HG03439 (cell line): ENCODE measurements around the gene SEMA3C.
A peak's percentile ranks its signal among the peaks of the same experiment; 100 is the strongest.

Experiments used
- ATAC-seq: cut with Tn5 transposase; IDR thresholded peaks from one replicate; pipeline ENCODE4 v1.9.1; 2021; ENCODE audit warnings: mild to moderate bottlenecking, moderate library complexity; ENCODE audit not compliant: unreplicated experiment

Gene SEMA3C

DNA sequence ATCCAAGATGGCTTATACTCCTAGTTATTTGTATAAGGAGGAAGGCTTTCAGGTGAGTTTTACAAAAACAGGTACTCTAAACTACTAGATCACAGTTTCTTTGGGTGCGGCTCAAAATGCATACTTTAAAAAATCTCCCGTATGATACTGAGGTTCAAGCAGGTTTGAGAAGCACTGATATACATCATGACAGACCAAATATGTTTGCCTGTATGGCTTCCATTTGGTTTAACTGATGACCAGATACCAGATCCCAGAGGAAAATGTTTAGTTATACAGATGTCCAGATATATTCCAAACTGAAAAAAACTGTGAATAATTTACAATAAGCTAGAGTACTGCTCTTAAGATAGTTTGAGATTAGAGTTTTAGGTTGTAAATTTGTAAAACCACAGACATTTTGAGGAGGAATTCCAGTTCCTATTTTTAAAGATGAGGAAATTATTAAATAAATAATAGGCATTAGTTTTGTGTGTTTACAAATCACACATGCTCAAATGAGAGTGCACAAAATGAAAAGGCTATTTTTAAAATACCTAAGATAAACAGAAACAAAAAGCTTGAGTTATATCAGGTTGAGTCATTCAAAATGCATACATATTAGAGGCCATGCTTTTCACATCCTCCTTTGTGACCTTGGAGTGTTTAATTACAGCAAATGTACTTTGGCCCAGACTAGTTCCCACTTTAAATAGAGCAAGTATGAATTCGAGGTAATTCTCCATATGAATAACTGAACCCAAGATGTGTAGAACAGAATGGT is 60.5 kb downstream of the SEMA3C start:
- ATAC-seq, result peak; percentile 87

DNA sequence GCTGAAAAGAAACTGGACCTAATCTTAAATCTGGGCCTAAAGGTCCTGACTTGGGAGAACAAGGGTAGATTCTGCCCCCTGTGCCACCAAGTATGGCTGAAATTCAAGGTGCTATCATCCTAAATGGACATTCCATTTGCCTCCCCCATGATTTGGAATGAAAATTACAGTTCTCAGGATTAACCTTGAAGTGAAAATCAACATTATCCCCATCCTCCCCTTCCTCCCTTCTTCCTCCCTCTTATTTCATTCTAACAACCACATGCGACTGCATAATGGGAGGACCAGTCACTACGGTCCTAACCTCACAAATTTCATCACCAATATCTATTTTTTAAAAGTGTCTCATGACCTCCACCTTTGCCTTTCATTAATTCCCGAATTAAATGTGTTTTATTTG is 62.1 kb downstream of the SEMA3C start:
- ATAC-seq, result no peak

DNA sequence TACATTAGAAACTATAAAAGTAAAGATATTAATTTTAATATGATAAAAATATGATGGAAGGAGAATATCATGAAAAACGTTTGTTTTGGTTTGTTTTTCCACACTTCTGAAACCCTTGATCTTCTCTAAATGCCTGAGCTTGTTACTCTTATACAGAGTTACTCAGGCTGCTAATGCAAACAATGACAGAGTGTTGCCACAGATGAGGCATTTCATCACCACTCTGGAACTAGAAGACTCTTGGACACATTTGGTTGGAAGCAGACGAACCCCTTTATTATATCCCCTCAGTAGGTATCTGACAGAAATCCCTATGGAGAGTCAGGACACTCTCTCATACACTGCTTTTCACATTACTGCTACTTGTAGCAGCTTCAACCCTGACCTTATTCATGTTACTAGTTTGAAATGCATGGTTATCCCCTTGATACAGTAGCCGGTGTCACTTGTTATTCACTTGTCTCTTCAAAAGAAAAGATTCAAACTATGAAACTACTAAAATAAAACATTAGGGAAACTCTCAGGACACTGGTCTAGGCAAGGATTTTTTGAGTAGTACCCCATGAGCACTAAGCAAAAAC is 66.9 kb downstream of the SEMA3C start:
- ATAC-seq, result no peak

DNA sequence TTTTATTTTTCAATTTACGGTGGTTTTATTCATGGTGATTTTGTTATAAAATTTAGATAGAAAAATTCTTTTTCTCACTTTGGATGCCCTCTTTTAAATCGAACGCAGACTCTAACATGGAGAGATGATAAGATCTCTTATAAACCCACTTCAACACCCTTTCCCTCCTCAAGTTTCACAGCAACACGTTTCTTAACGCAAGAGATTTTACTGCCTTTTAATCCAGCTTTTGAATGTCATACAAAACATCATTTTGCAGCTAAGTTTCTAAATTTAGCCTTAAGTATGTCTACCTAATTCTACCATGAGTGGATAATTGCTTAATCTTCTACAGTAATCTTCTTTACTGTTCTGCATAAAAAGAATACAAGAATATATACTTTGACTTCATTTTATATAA is 70.0 kb downstream of the SEMA3C start:
- ATAC-seq, result no peak

DNA sequence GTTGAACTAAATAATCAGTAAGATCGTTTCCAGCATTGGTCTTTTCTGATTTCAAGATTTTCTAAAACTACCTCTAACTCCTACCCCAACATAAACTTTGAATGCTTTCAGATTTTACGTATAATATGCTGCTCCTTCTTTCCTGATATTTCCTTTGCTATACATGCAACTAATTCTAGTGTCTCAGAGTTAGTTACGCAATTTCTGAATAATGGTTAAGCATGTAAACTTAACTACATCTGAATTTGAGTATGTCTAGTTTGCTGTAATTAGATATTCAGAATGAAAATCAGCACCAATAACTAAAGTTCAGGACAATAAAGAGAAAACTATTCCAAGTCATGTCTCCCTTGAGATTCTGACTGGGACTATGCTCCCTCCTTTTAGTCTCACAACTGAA is 71.0 kb downstream of the SEMA3C start:
- no peak for ATAC-seq

DNA sequence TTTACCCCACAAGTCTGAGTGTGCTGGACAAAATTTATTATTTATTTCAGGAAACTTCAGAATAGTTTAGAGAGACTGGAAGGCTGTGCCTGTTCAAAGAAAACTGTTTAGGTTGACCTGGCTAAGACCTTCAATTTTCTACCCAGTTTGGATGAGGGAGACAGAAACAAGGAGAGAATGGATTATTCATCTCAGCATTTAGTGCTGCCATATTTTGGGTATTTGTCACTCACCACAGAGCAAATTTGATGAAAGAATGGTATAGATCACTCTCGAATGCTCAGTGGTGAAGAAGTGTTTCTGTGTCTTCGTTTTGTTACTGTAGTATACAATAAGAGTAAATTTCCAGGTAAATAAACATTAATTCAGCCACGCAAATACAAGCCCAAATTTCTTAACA is 71.8 kb downstream of the SEMA3C start:
- no peak for ATAC-seq

DNA sequence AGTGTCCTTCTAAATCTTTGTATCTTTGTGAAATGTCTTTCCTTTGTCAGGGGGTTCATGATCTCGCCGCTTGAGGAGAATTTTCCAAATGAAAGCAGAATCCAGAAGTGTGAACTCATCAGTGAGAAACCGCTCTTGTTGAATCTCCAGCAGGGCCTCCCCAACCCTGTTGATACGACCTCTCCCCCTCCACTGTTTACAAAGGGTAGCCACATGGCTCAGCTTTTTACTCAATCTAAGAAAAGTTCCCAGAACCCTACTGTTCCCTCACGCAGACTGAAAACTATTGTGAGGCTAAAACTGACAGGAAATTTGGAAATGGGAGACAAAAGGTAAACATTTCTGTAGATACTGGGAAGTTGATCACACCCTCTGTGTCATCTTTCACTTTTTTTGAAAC is 73.9 kb downstream of the SEMA3C start:
- ATAC-seq, result no peak

DNA sequence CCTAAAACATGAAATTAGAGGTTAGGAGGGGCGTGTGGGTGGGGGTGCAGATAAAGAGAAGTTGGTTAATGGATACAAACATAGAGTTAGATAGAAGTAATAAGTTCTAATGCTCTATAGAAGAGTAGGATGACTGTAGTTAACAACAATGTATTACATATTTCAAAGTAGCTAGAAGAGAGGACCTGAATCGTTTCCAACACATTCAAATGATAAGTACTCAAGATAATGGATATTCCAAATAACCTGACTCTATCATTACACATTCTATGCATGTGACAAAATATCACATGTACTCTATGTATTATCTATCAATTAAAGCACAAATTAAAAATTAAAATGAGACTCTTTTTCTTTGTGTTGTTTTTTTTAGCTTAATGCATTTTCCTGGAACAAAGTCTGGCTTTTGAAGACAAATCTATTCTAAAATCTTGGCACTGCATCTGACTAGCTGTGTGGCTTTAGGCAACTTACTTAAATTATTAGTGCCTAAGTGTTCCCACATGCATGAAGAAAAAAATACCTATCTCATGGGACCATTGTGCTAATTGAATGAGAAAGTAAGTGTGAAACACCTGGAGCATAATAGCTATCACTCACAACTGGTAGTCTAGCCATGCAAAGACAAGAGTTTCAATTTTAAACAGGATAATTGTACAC is 75.7 kb downstream of the SEMA3C start:
- ATAC-seq, result no peak

DNA sequence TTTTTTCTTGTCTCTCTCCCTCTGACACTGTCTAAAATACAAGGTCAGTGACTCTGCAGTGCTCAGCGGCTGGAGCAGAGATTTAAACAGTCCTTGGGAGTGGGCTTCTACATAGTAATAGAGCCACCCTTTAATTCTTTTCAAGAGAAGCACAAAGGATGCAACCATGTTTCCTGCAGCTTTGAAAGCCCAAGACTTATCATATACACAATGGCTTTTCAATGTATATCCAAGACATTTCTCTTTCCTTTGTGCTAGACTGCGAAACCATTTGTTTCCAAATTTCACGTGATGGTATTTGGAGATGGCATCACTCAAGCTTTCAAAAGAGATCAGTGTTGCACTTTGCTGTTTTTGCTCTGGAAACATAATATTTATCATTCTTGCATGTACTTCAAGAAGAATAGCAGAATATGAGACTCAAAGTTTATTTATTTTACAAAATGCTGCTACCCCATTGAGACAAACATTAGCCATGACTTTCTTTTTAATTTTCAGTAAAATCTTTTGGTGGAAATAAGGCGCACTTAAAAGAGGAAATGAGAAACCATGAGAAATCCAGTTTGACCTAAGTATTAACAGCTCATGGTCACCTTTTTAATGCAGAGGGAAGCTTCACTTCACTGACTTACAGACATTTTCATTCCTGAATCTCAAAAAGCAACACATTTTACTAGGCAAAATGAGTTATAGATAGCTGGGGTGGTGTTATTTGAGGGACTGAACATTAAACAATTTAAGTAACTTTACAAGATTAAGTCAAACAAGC is 76.6 kb downstream of the SEMA3C start:
- ATAC-seq, result no peak

DNA sequence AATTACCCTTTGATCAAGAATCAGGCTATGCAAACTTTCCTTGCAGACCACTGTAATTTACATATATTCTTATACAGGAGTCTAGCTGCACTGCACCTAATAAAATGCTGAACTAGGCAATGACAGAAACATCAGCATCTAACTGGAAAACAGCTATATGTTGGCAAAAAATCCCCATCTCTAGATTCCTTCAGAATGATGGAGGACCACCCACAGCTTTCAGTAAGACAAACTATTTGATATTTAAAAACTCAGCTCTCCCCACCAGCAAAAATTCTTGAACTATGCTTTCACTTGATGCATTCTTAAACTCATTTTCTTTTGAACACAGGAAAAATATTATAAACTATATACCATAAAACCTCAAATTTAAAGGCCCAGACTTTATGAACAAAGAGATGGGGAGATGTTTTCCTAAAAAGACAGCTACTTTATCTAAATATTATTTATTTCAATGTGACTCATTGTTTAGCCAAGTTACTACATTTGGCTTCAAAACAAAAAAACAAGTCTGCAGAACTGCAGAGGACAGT is 77.4 kb downstream of the SEMA3C start:
- no peak for ATAC-seq

DNA sequence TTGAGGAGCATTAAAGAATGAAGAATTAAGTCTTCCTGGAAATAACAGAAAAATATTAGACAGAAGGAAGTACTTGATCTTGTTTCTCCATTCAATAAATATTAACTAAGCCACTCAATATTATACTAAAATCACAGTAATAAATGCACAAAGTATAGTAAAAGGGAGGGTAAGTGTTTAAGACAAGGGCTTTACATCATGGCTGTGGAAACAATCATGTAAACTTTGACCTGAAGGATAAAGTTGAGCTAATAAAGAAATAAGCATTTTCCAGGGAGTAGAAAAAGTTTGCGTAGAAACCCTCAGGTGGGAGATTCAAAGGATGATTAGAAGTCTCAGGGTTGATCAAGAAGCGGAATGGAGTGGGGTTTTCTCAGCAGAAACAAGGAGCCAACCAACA is 78.2 kb downstream of the SEMA3C start:
- no peak for ATAC-seq

DNA sequence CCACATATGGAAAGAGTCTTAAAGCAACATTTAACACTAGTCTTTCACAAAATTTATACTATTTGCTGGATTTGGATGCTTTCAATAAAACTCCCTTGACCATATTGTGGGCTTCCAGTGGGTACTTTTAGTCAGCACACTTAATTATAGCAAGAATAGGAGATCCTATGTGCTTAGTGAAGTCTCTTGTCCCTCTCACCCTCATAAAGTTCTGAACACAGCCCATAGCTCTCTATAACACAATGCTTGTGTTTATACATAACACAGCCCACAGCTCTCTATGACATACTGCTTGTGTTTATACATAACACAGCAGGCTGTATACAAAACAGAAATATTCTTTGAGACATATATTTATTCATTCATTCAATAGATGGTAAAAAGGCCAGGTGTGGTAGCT is 79.0 kb downstream of the SEMA3C start:
- ATAC-seq, result no peak

DNA sequence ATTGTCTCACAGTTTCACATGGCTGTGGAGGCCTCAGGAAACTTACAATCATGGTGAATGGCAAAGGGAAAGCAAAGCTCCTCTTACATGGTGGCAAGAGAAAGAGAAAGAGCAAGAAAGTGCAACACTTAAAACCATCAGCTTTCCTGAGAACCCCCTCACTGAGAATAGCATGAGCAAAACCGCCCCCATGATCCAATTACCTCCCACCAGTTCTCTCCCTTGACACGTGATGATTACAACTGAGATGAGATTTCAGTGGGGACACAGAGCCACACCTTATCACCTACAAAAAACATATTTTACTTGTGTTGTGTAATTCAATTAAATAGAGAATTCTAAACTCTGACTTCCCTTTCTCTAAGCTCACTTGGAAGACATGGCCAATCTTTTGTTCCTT is 80.2 kb downstream of the SEMA3C start:
- no peak for ATAC-seq

DNA sequence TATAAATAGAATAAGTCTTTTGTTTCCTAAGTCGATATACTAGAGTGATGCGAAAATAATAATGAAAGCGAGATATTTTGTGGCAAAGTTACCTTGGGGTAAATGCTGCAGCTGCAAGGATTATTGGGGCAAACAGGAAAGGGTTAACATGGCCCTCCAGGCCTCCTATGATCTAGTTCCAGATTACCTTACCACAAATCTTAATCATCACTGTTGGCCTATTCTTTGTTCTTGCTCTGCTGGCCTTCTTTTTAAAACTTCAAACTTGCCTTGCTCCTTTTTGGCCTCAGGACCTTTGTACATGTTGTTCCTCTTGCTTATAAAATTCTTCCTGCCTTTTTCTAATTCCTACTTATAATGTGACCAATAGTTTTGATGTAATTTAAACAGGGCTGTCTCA is 81.5 kb downstream of the SEMA3C start:
- no peak for ATAC-seq

DNA sequence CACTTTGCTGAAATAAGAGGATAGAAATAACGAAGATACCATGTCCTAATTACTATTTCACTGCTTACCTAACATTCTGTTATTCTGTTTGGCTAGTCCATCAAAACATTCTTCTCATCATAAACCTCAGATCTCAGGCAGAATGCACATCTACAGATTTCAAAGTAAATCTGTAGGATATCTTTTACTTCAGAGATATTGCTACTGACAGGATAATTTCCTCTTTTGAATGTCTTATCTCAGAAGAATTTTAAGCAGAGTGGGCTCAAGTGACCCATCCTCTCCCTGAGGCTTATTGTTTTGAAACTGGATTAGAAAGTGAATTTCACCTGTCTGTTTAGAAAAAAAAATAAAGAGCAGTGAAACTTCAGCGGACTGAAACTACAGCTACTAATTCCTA is 83.6 kb downstream of the SEMA3C start:
- no peak for ATAC-seq

DNA sequence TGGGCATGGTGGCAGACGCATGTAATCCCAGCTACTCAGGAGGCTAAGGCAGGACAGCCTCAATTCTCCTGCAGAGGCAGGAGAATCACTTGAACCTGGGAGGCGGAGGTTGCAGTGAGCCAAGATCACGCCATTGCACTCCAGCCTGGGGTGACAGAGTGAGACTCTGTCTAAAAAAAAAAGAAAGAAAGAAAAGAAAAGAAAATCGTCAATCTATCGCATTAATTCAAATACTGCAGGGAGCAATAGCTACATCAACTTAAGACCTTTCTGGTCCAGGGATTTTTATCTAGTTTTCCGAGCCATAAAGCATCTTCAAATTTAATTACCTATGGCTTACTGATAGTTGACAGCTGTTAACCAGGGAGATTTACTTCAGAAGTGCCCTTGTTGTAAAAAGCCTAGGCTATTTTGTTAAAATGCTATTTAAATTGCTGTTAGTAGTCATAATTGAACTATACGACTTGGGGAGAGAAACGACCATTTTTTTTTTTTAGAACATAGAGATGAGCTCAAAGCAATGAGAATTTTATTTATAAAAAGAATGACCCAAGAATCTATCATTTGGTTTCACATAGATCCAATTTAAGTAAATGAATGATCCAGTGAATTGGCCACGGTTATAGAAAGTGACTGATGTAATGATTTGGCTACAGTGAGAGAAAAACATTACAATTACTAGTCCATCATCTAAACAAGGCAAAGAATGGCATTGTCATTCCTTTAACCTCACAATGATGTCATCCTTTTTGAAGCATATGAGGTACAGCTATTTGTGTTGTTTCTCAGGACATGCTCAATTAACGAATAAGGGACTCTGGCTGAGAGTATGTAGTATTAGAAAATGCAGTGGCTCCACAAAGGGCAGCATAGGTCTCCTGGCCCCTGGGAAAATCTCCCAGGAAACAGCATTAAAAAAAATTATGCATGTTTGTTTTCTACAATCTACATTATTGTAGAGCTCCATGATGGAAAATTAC is 85.3 kb downstream of the SEMA3C start:
- no peak for ATAC-seq

DNA sequence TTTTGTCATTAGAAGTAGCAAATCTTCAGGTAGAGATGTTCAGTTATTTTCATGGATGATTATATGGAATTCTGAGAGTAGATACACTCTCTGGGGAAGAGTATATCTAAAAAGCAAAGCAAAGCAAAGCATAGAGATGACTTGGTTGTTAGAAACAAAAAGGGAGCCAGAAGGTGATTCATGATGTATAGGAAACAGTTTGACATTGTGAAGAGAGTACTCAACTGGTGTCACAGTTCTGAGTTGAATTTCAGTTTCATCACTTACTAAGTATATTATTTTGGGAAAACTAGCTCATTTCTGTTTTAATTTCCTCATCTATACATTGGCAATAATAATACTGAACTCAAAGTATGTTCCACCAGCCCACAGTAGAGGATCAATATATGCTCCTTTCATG is 86.8 kb downstream of the SEMA3C start:
- no peak for ATAC-seq

DNA sequence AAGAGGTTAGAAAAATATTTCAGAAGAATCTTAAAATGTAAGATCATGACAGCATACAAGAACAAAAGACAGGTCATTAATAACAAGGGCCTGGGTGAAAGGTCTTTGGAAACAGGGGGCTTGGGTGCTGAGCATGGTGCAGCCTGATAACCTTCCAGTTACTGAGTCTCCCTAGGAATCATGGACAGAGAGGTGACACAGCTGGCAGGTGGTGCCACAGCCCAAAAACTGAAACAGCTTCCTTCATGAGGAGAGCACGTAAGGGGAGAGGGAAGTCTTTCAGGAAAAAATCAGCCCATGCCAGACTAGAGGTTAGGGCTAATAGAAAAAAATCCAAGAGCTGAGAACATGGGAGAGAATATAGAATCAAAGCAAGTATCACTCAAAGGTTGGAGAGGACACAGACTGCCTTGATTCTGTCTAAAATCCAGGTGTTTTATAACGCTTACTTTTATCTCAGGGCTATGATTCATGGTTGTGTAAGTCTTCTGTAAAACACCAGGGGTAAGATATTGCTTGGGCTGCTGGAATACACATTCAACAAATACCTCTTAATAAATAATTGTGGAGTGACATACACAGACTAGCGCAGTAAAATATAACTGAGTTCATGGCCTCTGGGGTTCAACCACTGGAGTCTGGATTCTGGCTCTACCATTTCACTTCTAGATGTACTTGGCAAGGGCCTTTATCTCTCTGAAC is 88.1 kb downstream of the SEMA3C start:
- ATAC-seq, result no peak

DNA sequence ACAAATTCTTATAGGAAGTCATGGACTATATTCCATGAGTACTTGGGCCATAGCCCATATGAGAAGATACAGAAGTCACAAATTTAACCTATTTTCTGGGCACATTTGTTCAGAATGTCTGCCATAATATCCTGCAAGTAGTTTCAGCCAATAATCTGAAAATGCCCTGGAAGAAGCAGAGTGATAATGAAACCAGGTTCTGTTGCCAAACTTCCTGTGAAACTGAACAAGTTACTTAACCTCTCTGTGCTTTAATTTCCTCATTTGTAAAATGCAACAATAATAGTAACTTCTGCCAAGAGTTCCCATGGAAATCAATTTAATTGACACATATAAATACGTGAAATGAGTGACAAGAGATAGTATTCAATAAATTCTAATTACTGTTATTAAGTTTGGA is 88.8 kb downstream of the SEMA3C start:
- ATAC-seq, result no peak

DNA sequence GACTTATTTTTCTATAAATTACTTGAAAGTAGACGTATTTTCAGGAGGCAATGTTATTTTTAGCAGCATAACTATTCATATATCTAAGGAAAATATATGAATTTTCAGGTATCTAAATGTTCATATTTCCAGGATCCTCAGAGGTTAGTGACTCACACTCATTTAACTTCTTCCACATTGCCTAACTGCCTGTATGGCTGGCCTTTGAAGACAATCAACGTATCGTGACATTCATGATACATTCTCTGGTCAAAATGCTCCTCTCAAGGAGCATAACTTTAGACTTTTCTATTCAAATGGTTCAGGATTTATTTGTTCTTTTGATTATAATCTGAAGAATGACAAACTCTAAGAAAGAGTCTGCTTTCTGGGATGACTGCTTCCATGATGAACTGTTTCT is 89.3 kb downstream of the SEMA3C start:
- ATAC-seq, result no peak
